Trophoblast cell (in vitro differentiated cells and primary cell): Measurements from ENCODE around the gene DCP2.

Experiments used
- DNase-seq, 2 donors: peaks; one replicate each; pipeline ENCODE4 v3.0.0-alpha.2; 2016
- H2AFZ ChIP-seq: 2 replicates; pipeline ENCODE4 v1.6.1; 2013; ENCODE audit warnings: low read length, moderate library complexity, mild to moderate bottlenecking; ENCODE audit not compliant: insufficient read depth, poor library complexity
- H2AK5ac ChIP-seq: 2 replicates; pipeline ENCODE4 v1.6.1; 2013; ENCODE audit warnings: mild to moderate bottlenecking, low read length
- H2BK120ac ChIP-seq: 2 replicates; pipeline ENCODE4 v1.6.1; 2013; ENCODE audit warnings: low read length, mild to moderate bottlenecking, moderate library complexity; ENCODE audit not compliant: insufficient read depth, poor library complexity
- H2BK12ac ChIP-seq: 2 replicates; pipeline ENCODE4 v1.6.1; 2013; ENCODE audit warnings: mild to moderate bottlenecking, low read length, moderate library complexity
- H2BK5ac ChIP-seq: 2 replicates; pipeline ENCODE4 v1.6.1; 2013; ENCODE audit warnings: low read length, low read depth, moderate library complexity, mild to moderate bottlenecking; ENCODE audit not compliant: poor library complexity
- H3K14ac ChIP-seq: 2 replicates; pipeline ENCODE4 v1.6.1; 2013; ENCODE audit warnings: mild to moderate bottlenecking, low read length
- H3K18ac ChIP-seq: 2 replicates; pipeline ENCODE4 v1.6.1; 2013; ENCODE audit warnings: mild to moderate bottlenecking, low read length
- H3K23ac ChIP-seq: 2 replicates; pipeline ENCODE4 v1.6.1; 2013; ENCODE audit warnings: low read length
- H3K27ac ChIP-seq: 2 replicates; pipeline ENCODE4 v1.5.1; 2013; ENCODE audit warnings: low read depth, mild to moderate bottlenecking, inconsistent platforms, low read length, moderate library complexity
- H3K27me3 ChIP-seq: 2 replicates; pipeline ENCODE4 v1.6.1; 2013; ENCODE audit warnings: inconsistent platforms, mild to moderate bottlenecking, low read length, moderate library complexity; ENCODE audit not compliant: insufficient read depth
- H3K36me3 ChIP-seq, 2 experiments: 1 replicate in 1 of 2; 2 replicates in 1 of 2; pipeline ENCODE4 v1.6.1; 2013; ENCODE audit warnings: low read length in 2 of 2, mild to moderate bottlenecking in 2 of 2, moderate library complexity in 1 of 2; ENCODE audit not compliant: insufficient read depth in 2 of 2, control insufficient read depth in 1 of 2
- H3K4ac ChIP-seq: 2 replicates; pipeline ENCODE4 v1.6.1; 2013; ENCODE audit warnings: low read depth, mild to moderate bottlenecking, low read length, moderate library complexity
- H3K4me1 ChIP-seq, 2 experiments: 1 replicate in 1 of 2; 2 replicates in 1 of 2; pipeline ENCODE4 v1.6.1; 2013; ENCODE audit warnings: low read length in 2 of 2, mild to moderate bottlenecking in 2 of 2, moderate library complexity in 1 of 2; ENCODE audit not compliant: insufficient read depth in 2 of 2, control insufficient read depth in 1 of 2
- H3K4me2 ChIP-seq: 2 replicates; pipeline ENCODE4 v1.6.1; 2013; ENCODE audit warnings: inconsistent platforms, mild to moderate bottlenecking, low read length, moderate library complexity
- H3K4me3 ChIP-seq: 2 replicates; pipeline ENCODE4 v1.5.1; 2013; ENCODE audit warnings: mild to moderate bottlenecking, low read depth, low read length, inconsistent platforms
- H3K79me1 ChIP-seq: one replicate; pipeline ENCODE4 v1.6.1; 2013; ENCODE audit warnings: low read length
- H3K79me2 ChIP-seq: 2 replicates; pipeline ENCODE4 v1.6.1; 2013; ENCODE audit warnings: low read length, mild to moderate bottlenecking; ENCODE audit not compliant: control insufficient read depth, insufficient read depth, poor library complexity
- H3K9ac ChIP-seq: 2 replicates; pipeline ENCODE4 v1.6.1; 2013; ENCODE audit warnings: mild to moderate bottlenecking, low read length
- H3K9me3 ChIP-seq: 2 replicates; pipeline ENCODE4 v1.6.1; 2013; ENCODE audit warnings: low read depth, mild to moderate bottlenecking, control low read depth, inconsistent platforms, low read length; ENCODE audit not compliant: insufficient read depth
- H4K12ac ChIP-seq: 2 replicates; pipeline ENCODE4 v1.6.1; 2013; ENCODE audit warnings: low read depth, mild to moderate bottlenecking, low read length, moderate library complexity
- H4K8ac ChIP-seq: 2 replicates; pipeline ENCODE4 v1.6.1; 2013; ENCODE audit warnings: low read depth, mild to moderate bottlenecking, low read length, moderate library complexity
- H4K91ac ChIP-seq: one replicate; pipeline ENCODE4 v1.6.1; 2013; ENCODE audit warnings: low read depth, mild to moderate bottlenecking, low read length, moderate library complexity
- WGBS: extraction: QIAGEN DNeasy Blood & Tissue Kit; methylation state at CpG from one replicate; pipeline ENCODE4 v1.1.7; 2013; ENCODE audit warnings: missing lambda C conversion rate; ENCODE audit not compliant: insufficient read length, insufficient coverage; ENCODE audit errors: extremely low coverage; 5-methylcytosine and 5-hydroxymethylcytosine counted together

Gene DCP2

DNA sequence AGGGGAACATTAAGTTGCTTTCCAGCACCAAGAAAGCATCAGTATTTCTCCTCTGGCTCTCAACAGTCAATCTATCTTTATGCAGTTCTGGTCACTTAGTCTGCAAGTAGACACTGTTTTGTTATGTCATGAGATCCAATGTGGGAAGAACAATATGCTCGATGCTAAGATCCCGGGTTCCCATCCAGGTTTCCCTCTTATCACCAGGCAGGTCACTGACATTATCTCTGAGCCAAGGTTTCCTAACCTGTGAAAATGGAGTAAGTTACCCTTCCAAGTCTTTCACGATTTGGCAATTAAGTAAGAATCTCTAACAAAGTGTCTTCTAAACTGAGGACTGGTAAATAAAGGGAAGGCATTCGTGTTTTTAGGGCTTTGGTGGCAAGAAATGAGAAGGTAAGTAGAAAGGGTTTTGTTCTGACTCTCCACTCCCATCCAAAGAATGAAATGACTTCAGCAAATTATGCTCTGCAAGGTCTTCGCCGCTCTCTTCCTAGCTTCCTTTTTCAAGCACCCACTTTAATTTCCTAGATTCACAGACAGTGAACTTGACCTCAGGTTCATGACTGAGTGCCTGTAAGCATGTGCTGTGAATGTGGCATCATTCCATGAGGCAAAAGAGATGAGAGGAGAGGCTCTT is 86.4 kb downstream of the DCP2 start:
- no peak overlapping the region for H3K14ac ChIP-seq
- peaks cover 17% of the 10 kb centered on the region for H3K79me1 ChIP-seq
- no peak overlapping the region for H3K18ac ChIP-seq
- H3K23ac ChIP-seq, result no peak overlapping the region
- no peak overlapping the region for H2AFZ ChIP-seq
- peaks cover 22 to 25% of the 10 kb centered on the region in 2 experiments for H3K4me1 ChIP-seq
- H3K4me2 ChIP-seq, result no peak overlapping the region
- H4K91ac ChIP-seq, result no peak overlapping the region
- no peak for DNase-seq
- no peak overlapping the region for H4K8ac ChIP-seq
- no peak overlapping the region for H2BK5ac ChIP-seq
- H3K27ac ChIP-seq, result no peak overlapping the region
- no peaks in the 10 kb centered on the region for H3K36me3 ChIP-seq
- H2AK5ac ChIP-seq, result no peak overlapping the region
- H3K4ac ChIP-seq, result no peak overlapping the region
- H4K12ac ChIP-seq, result no peak overlapping the region
- WGBS, result no CpG with 5 or more reads among the region's 6 CpGs
- H2BK120ac ChIP-seq, result no peak overlapping the region
- no peaks in the 10 kb centered on the region for H3K27me3 ChIP-seq
- H3K9ac ChIP-seq, result no peak overlapping the region
- H2BK12ac ChIP-seq, result no peak overlapping the region
- no peak overlapping the region for H3K4me3 ChIP-seq
- H3K9me3 ChIP-seq, result no peaks in the 10 kb centered on the region
- peaks cover 2% of the 10 kb centered on the region for H3K79me2 ChIP-seq

DNA sequence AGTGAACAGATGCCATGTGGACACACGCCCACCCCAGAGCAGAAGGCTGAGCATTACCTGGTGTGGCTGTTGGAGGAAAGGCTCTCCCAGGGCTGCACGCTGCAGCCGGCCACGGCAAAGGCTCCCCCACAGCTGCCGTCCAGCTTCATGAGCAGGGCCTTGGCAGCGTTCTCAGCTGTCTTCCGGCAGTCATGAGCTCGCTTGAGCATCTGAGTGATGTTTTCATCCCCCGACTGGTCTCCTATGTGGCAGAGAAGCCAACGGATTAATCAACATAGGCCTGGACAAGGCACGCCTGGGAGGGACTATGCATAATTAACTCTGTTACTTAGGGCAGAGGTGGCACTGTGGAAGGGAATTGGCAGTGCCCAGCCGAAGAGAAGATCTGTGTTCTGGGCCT is 87.3 kb downstream of the DCP2 start:
- Histone ChIP-seq H3K36me3 (no peaks in the 10 kb centered on the region), H3K4me1 (peaks cover 16 to 18% of the 10 kb centered on the region in 2 experiments), H3K27me3 (no peaks in the 10 kb centered on the region), H3K79me2 (peaks cover 2% of the 10 kb centered on the region), H3K9ac (no peak overlapping the region), H3K79me1 (peaks cover 11% of the 10 kb centered on the region), H4K12ac (no peak overlapping the region), H4K8ac (no peak overlapping the region), H3K18ac (no peak overlapping the region), H3K4ac (no peak overlapping the region), H2BK120ac (no peak overlapping the region), H4K91ac (no peak overlapping the region), H2BK5ac (no peak overlapping the region), H3K4me3 (no peak overlapping the region), H3K23ac (no peak overlapping the region), H2AFZ (no peak overlapping the region), H2BK12ac (no peak overlapping the region), H3K4me2 (no peak overlapping the region), H3K14ac (no peak overlapping the region), H2AK5ac (no peak overlapping the region), H3K27ac (no peak overlapping the region), H3K9me3 (no peaks in the 10 kb centered on the region)
- no CpG with 5 or more reads among the region's 12 CpGs for WGBS
- no peak for DNase-seq

DNA sequence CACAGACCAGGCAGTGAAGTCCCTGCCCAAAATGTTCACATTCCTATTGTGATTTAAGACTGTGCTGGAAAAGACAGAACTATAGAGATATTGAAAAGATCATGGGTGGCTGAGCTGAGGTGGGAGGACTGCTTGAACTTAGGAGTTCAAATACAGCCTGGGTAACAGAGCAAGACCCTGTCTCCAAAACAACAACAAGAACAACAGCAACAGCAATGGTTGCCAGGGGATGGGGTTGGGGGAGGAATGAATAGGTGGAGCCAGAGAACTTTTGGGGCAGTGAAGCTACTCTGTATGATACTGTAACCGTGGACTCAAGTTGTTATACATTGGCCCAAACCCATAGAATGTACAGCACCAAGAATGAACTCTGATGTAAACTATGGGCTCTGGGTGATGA is 88.2 kb downstream of the DCP2 start:
- no peak for DNase-seq
- Histone ChIP-seq H3K79me1 (peaks cover 6% of the 10 kb centered on the region), H3K4me2 (no peak overlapping the region), H3K9ac (no peak overlapping the region), H3K79me2 (peaks cover 2% of the 10 kb centered on the region), H2BK12ac (no peak overlapping the region), H3K4me1 (peaks cover 11 to 13% of the 10 kb centered on the region in 2 experiments), H4K12ac (no peak overlapping the region), H4K8ac (no peak overlapping the region), H3K18ac (no peak overlapping the region), H3K14ac (no peak overlapping the region), H3K27ac (no peak overlapping the region), H3K4ac (no peak overlapping the region), H3K27me3 (no peaks in the 10 kb centered on the region), H4K91ac (no peak overlapping the region), H3K23ac (no peak overlapping the region), H3K36me3 (no peaks in the 10 kb centered on the region), H2AFZ (no peak overlapping the region), H3K4me3 (no peak overlapping the region), H2AK5ac (no peak overlapping the region), H2BK5ac (no peak overlapping the region), H2BK120ac (no peak overlapping the region), H3K9me3 (no peaks in the 10 kb centered on the region)
- WGBS, result no CpG with 5 or more reads among the region's 1 CpG

DNA sequence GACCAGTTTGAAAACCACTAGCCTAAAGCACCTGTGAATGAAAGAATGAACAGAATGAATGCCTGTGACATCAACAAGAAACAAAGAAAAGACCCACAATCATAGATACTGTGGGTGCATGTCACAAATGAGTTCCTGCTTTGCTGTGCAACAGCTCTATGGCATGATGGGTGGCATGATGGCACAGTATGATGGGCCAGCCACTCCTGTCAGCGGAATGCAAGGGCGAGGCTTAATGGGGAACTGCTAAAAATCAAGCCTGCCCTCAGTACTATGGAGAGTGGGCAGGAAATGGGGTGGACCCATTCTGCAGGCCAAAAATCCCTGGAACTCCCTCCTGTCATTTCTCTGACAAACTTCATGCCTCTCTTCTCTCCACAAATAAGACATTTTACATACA is 89.0 kb downstream of the DCP2 start:
- Histone ChIP-seq H3K18ac (no peak overlapping the region), H3K79me2 (peaks cover 2% of the 10 kb centered on the region), H3K23ac (no peak overlapping the region), H3K79me1 (peaks cover 4% of the 10 kb centered on the region), H2AFZ (no peak overlapping the region), H3K9ac (no peak overlapping the region), H3K27me3 (no peaks in the 10 kb centered on the region), H3K4me1 (peaks cover 11% of the 10 kb centered on the region in 2 experiments), H2BK5ac (no peak overlapping the region), H3K4me2 (no peak overlapping the region), H2BK120ac (no peak overlapping the region), H4K8ac (no peak overlapping the region), H3K4me3 (no peak overlapping the region), H3K36me3 (no peaks in the 10 kb centered on the region), H2AK5ac (no peak overlapping the region), H4K91ac (no peak overlapping the region), H4K12ac (no peak overlapping the region), H2BK12ac (no peak overlapping the region), H3K27ac (no peak overlapping the region), H3K9me3 (no peaks in the 10 kb centered on the region), H3K4ac (no peak overlapping the region), H3K14ac (no peak overlapping the region)
- DNase-seq, result no peak
- WGBS, result no CpG with 5 or more reads among the region's 2 CpGs
